SK-N-SH treated with all-trans-retinoic acid at 6 μM for 48 hours (cell line): ENCODE measurements around the gene MTCH1.

ENCODE experiments used
- ARNTL ChIP-seq: fragments of 450-650 bp; formaldehyde crosslinking; IDR thresholded peaks from 2 replicates; pipeline ENCODE4 v1.5.0; 2020; ENCODE audit warnings: low read depth, mild to moderate bottlenecking, moderate library complexity, borderline replicate concordance
- CREB5 ChIP-seq: fragments of 250-450 bp; sonication (Bioruptor Pico); IDR thresholded peaks from 2 replicates; pipeline ENCODE4 v1.5.1; 2020; ENCODE audit warnings: low read depth, mild to moderate bottlenecking, moderate library complexity
- RARB ChIP-seq: fragments of 250-450 bp; sonication (Bioruptor Pico); IDR thresholded peaks from 2 replicates; pipeline ENCODE4 v1.8.0; 2021; ENCODE audit warnings: mild to moderate bottlenecking, moderate library complexity
- ZFP3 ChIP-seq: fragments of 250-450 bp; sonication (Bioruptor Pico); IDR thresholded peaks from 2 replicates; pipeline ENCODE4 v1.5.0; 2020; ENCODE audit warnings: mild to moderate bottlenecking, moderate library complexity
- ZNF70 ChIP-seq: fragments of 450-650 bp; formaldehyde crosslinking; IDR thresholded peaks from 2 replicates; pipeline ENCODE4 v1.5.0; 2020; ENCODE audit warnings: mild to moderate bottlenecking, moderate library complexity

GRCh38 chr6:37022135-37022863 is 36.3 kb upstream of the MTCH1 start:
- no peak for TF ChIP-seq ZFP3 (CRISPR knock-in tag)
- no peak for TF ChIP-seq CREB5 (CRISPR knock-in tag)
- TF ChIP-seq RARB, result no peak
- TF ChIP-seq ARNTL, result no peak
- TF ChIP-seq ZNF70 (CRISPR knock-in tag), result no peak
